Endothelial cell of umbilical vein (primary cell): ENCODE measurements around the gene NCOA6. TPM values are rescaled to one million over a fixed set of nuclear protein-coding genes. Genes with fewer than 3 reads are reported as not detected.

Experiments used
- BruUV-seq: library from RNA; stranded (reverse); fragments of 400-500 nt; replicated peaks from 2 replicates; lab custom pipeline; 2021; lab: Mats Ljungman, UMichigan
- CTCF ChIA-PET: fragments of 300-600, 350-600 bp; sonication (Branson Sonifier 250); formaldehyde crosslinking; loops from one replicate; lab custom pipeline; 2021; ENCODE audit warnings: antibody characterized with exemption, inconsistent platforms; lab: Charles Lee
- POLR2A ChIA-PET: fragments of 300-600, 350-600 bp; sonication (Branson Sonifier 250); formaldehyde crosslinking; loops from one replicate; lab custom pipeline; 2021; ENCODE audit warnings: antibody characterized with exemption, inconsistent platforms; lab: Charles Lee
- DNase-seq: peaks from one replicate; pipeline ENCODE4 v3.0.0-alpha.2; 2011; ENCODE audit warnings: low read depth, low spot score
- FAIRE-seq: peaks from 2 replicates; lab custom pipeline; 2011; peaks lifted over from hg19 to GRCh38; lab: Jason Lieb, UNC
- H2AFZ ChIP-seq: 2 replicates; pipeline ENCODE4 v1.6.0; 2012; ENCODE audit warnings: low read depth, low read length, control low read depth, inconsistent platforms
- H3K27ac ChIP-seq: 2 replicates; pipeline ENCODE4 v1.5.1; 2011; ENCODE audit warnings: low read depth, mild to moderate bottlenecking, control low read depth, low read length, moderate library complexity; ENCODE audit not compliant: insufficient read depth
- H3K27me3 ChIP-seq, 2 experiments: 2 replicates each; pipeline versions ENCODE4 v1.6.0 to v1.6.1; 2011; ENCODE audit warnings: low read length in 2 of 2, mixed read lengths in 1 of 2; ENCODE audit not compliant: control insufficient read depth in 2 of 2, insufficient read depth in 2 of 2
- H3K36me3 ChIP-seq, 2 experiments: 2 replicates in 1 of 2; 3 replicates in 1 of 2; pipeline ENCODE4 v1.5.1; 2011; ENCODE audit warnings: low read length in 2 of 2, mild to moderate bottlenecking in 1 of 2, moderate library complexity in 1 of 2; ENCODE audit not compliant: control insufficient read depth in 2 of 2, insufficient read depth in 2 of 2; ENCODE audit errors: extremely low read depth in 1 of 2
- H3K4me1 ChIP-seq: 3 replicates; pipeline ENCODE4 v1.5.1; 2011; ENCODE audit warnings: mild to moderate bottlenecking, low read length; ENCODE audit not compliant: control insufficient read depth, insufficient read depth; ENCODE audit errors: extremely low read depth
- H3K4me2 ChIP-seq: 2 replicates; pipeline ENCODE4 v1.6.1; 2011; ENCODE audit warnings: low read length, control low read depth, mixed read lengths; ENCODE audit not compliant: insufficient read depth
- H3K4me3 ChIP-seq, 3 experiments: fragments of 200-600 bp in 1 of 3; sonication (generic), shearing (Covaris generic) in 1 of 3; replicated peaks in 1 of 3; 2 replicates each; pipeline ENCODE4 v1.5.1; 2011 to 2016; ENCODE audit warnings: control low read depth in 3 of 3, low read length in 3 of 3, mild to moderate bottlenecking in 2 of 3, inconsistent platforms in 1 of 3, low read depth in 1 of 3, moderate library complexity in 1 of 3; ENCODE audit not compliant: insufficient read depth in 1 of 3
- H3K79me2 ChIP-seq: 2 replicates; pipeline ENCODE4 v1.6.0; 2012; ENCODE audit warnings: low read length, inconsistent platforms; ENCODE audit not compliant: control insufficient read depth, insufficient read depth
- H3K9ac ChIP-seq: replicated peaks from 2 replicates; pipeline ENCODE3; 2011; ENCODE audit warnings: low read length, control low read depth; ENCODE audit not compliant: insufficient read depth; ENCODE audit errors: extremely low read depth
- H3K9me1 ChIP-seq: replicated peaks from 3 replicates; pipeline ENCODE4 v1.6.0; 2011; ENCODE audit warnings: mild to moderate bottlenecking, low read length; ENCODE audit not compliant: control insufficient read depth, insufficient read depth; ENCODE audit errors: extremely low read depth
- H3K9me3 ChIP-seq: replicated peaks from 2 replicates; pipeline ENCODE4 v1.5.1; 2012; ENCODE audit warnings: low read length, inconsistent platforms; ENCODE audit not compliant: control insufficient read depth, insufficient read depth
- H4K20me1 ChIP-seq: replicated peaks from 2 replicates; pipeline ENCODE3; 2011; ENCODE audit warnings: mild to moderate bottlenecking, low read length; ENCODE audit not compliant: control insufficient read depth, insufficient read depth; ENCODE audit errors: extremely low read depth
- EZH2 ChIP-seq: IDR thresholded peaks from 2 replicates; pipeline ENCODE4 v1.6.1; 2012; ENCODE audit warnings: borderline replicate concordance, low read depth, mild to moderate bottlenecking, moderate library complexity, low read length, inconsistent platforms; ENCODE audit not compliant: severe bottlenecking
- FOS ChIP-seq: IDR thresholded peaks from 2 replicates; pipeline ENCODE4 v1.6.1; 2011; ENCODE audit warnings: mild to moderate bottlenecking, low read length, moderate library complexity, borderline replicate concordance; ENCODE audit not compliant: insufficient read depth
- GATA2 ChIP-seq: IDR thresholded peaks from 2 replicates; pipeline ENCODE4 v1.7.0; 2011; ENCODE audit warnings: low read depth, mild to moderate bottlenecking, moderate library complexity, mixed read lengths, low read length; ENCODE audit not compliant: insufficient read length, insufficient read depth
- JUN ChIP-seq: IDR thresholded peaks from 2 replicates; pipeline ENCODE4 v1.6.1; 2011; ENCODE audit warnings: borderline replicate concordance, low read depth; ENCODE audit not compliant: insufficient read length, insufficient read depth
- MYC ChIP-seq: IDR thresholded peaks from one replicate; pipeline ENCODE4 v1.6.1; 2011; ENCODE audit warnings: mild to moderate bottlenecking, low read depth, low read length
- POLR2A ChIP-seq: IDR thresholded peaks from 2 replicates; pipeline ENCODE4 v1.6.1; 2012; ENCODE audit warnings: low read depth, mild to moderate bottlenecking, control low read depth, low read length
- POLR2AphosphoS5 ChIP-seq: IDR thresholded peaks from 2 replicates; pipeline ENCODE4 v1.6.1; 2012; ENCODE audit warnings: low read depth, mild to moderate bottlenecking, control low read depth, low read length, moderate library complexity; ENCODE audit not compliant: insufficient read depth
- dilution Hi-C: fragments of 300-500 bp; cut with MboI; formaldehyde crosslinking; loops from one replicate; pipeline ENCODE4 v1.15.0; 2019; ENCODE audit warnings: low sequenced_read_pairs; ENCODE audit not compliant: extremely low pct_ligation_motif_present
- intact Hi-C: fragments of 100-400 bp; cut with micrococcal nuclease; formaldehyde crosslinking; loops from one replicate; pipeline ENCODE4 v1.10.0; 2022
- polyA plus RNA-seq, 4 experiments: library from polyadenylated mRNA; depleted of rRNA in 3 of 4; stranded (reverse) in 3 of 4; unstranded in 1 of 4; fragments of >200 nt; gene quantifications; 2 replicates each; pipeline versions ENCODE4 v1.2.1 to v1.2.3, GENCODE V29; 2011 to 2012; ENCODE audit warnings: missing spikeins in 1 of 4
- total RNA-seq: library from RNA; stranded (reverse); gene quantifications from 2 replicates; pipeline ENCODE4 v1.2.3, GENCODE V29; 2021
- TF ChIP-seq, protein P1 (sequence below), 2 donors: IDR thresholded peaks; 1 replicate in 1 of 2; 2 replicates in 1 of 2; pipeline ENCODE4 v1.5.1; 2011; ENCODE audit warnings: low read length in 2 of 2, mild to moderate bottlenecking in 2 of 2, moderate library complexity in 2 of 2, control low read depth in 1 of 2, inconsistent platforms in 1 of 2, low read depth in 1 of 2; ENCODE audit not compliant: insufficient read depth in 1 of 2; ENCODE audit errors: extremely low read depth in 1 of 2
- TF ChIP-seq, protein P2 (sequence below): IDR thresholded peaks from 2 replicates; pipeline ENCODE4 v1.6.1; 2011; ENCODE audit not compliant: insufficient read depth, insufficient read length

Gene NCOA6
- total and polyA plus RNA-seq, 2 donors (not counting 3 experiments of a cell fraction or from before 2014, with no cell fraction given), result 16.9 to 26.7 TPM

DNA sequence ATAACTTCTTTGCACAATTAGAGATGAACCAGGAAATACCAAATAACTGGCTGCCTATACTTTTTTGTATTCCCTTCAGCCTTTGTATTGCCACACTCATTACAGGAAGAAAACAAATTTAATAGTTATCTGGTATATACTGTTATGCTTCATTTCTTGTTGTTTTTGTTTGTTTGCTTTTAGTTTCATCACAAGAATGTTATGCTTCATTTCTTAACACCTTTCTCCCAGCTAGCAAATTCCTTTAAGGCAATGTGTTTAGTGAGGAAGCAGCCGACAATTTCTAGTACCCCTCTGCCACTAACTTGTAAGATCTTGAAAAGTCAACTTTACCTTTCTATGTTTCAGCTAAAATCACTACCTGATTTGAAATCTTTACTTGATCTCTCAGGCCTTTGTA, 1.4 kb downstream of the NCOA6 start:
- TF ChIP-seq, protein P1, sequence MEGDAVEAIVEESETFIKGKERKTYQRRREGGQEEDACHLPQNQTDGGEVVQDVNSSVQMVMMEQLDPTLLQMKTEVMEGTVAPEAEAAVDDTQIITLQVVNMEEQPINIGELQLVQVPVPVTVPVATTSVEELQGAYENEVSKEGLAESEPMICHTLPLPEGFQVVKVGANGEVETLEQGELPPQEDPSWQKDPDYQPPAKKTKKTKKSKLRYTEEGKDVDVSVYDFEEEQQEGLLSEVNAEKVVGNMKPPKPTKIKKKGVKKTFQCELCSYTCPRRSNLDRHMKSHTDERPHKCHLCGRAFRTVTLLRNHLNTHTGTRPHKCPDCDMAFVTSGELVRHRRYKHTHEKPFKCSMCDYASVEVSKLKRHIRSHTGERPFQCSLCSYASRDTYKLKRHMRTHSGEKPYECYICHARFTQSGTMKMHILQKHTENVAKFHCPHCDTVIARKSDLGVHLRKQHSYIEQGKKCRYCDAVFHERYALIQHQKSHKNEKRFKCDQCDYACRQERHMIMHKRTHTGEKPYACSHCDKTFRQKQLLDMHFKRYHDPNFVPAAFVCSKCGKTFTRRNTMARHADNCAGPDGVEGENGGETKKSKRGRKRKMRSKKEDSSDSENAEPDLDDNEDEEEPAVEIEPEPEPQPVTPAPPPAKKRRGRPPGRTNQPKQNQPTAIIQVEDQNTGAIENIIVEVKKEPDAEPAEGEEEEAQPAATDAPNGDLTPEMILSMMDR (IDR thresholded peaks at IDR 0.05; ENCODE audit: extremely low read depth in 1 of 2, insufficient read depth in 1 of 2, low read depth in 1 of 2, low read length in 2 of 2), result no peak
- no peak for TF ChIP-seq FOS
- TF ChIP-seq MYC, result no peak
- TF ChIP-seq EZH2, result no peak
- TF ChIP-seq JUN, result no peak
- TF ChIP-seq GATA2, result no peak
- TF ChIP-seq POLR2A, result no peak
- TF ChIP-seq, protein P2, sequence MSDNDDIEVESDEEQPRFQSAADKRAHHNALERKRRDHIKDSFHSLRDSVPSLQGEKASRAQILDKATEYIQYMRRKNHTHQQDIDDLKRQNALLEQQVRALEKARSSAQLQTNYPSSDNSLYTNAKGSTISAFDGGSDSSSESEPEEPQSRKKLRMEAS, result no peak
- TF ChIP-seq POLR2AphosphoS5, result no peak
- no peak overlapping the region for H3K27ac ChIP-seq
- peaks cover 53% of the 10 kb centered on the region for H3K79me2 ChIP-seq
- H3K27me3 ChIP-seq, result peaks cover 0 to 2% of the 10 kb centered on the region in 2 experiments
- intact Hi-C loops, result no loop called here
- H3K36me3 ChIP-seq, result no peaks in the 10 kb centered on the region
- no peak overlapping the region for H2AFZ ChIP-seq
- H3K4me2 ChIP-seq, result peak overlapping the region; percentile 88
- H3K9me1 ChIP-seq, result no peaks in the 10 kb centered on the region
- peaks cover 12% of the 10 kb centered on the region for H3K4me1 ChIP-seq
- POLR2A ChIA-PET, result no interaction called here
- CTCF ChIA-PET, result interaction anchor here (0.8 to 1.8 kb wide), 2 partner anchors 50 to 54 kb away, joined by 3 to 6 read pairs; no protein-coding TSS in a partner anchor
- H3K9ac ChIP-seq, result peak overlapping the region; percentile 90
- dilution Hi-C loops, result no loop called here
- no peak for DNase-seq
- peak; percentile 4 for FAIRE-seq
- no peaks in the 10 kb centered on the region for H3K9me3 ChIP-seq
- peaks cover 2% of the 10 kb centered on the region for H4K20me1 ChIP-seq
- BruUV-seq, result no TSS peak
- peak overlapping the region in 1 of 3 experiments; percentile 81 for H3K4me3 ChIP-seq
